HG02943 (cell line): ENCODE results near the gene GAB1.

Experiments used
- ATAC-seq: cut with Tn5 transposase; IDR thresholded peaks from one replicate; pipeline ENCODE4 v1.9.1; 2021; ENCODE audit warnings: mild to moderate bottlenecking, low read depth, moderate library complexity; ENCODE audit not compliant: unreplicated experiment

The GAB1 gene

GRCh38 chr4:143383005-143383574 is 46.4 kb downstream of the GAB1 start:
- no peak for ATAC-seq

- no peak for ATAC-seq
These were observed 47.8 kb downstream of the GAB1 start for GRCh38 chr4:143384381-143384994.

- no peak for ATAC-seq
These were observed 50.1 kb downstream of the GAB1 start for GRCh38 chr4:143386812-143387211.

- ATAC-seq = no peak
These were observed 53.0 kb downstream of the GAB1 start for GRCh38 chr4:143389579-143390195.

- no peak for ATAC-seq
These were observed 54.1 kb downstream of the GAB1 start for GRCh38 chr4:143390764-143391163.

GRCh38 chr4:143391261-143391660 is 54.6 kb downstream of the GAB1 start:
- no peak for ATAC-seq

- no peak for ATAC-seq
These were observed 55.2 kb downstream of the GAB1 start for GRCh38 chr4:143391895-143392294.

- no peak for ATAC-seq
These were observed 56.5 kb downstream of the GAB1 start for GRCh38 chr4:143393195-143393594.

- ATAC-seq = no peak
These were observed 58.2 kb downstream of the GAB1 start for GRCh38 chr4:143394739-143395453.

- ATAC-seq = no peak
These were observed 60.0 kb downstream of the GAB1 start for GRCh38 chr4:143396695-143397094.

- ATAC-seq = no peak
These were observed 60.7 kb downstream of the GAB1 start for GRCh38 chr4:143397335-143397734.

GRCh38 chr4:143397887-143398286 is 61.2 kb downstream of the GAB1 start:
- no peak for ATAC-seq

GRCh38 chr4:143399113-143399949 is 62.7 kb downstream of the GAB1 start:
- ATAC-seq = no peak

GRCh38 chr4:143400082-143400481 is 63.4 kb downstream of the GAB1 start:
- ATAC-seq = no peak

- ATAC-seq = no peak
These were observed 66.3 kb downstream of the GAB1 start for GRCh38 chr4:143402776-143403552.

GRCh38 chr4:143403553-143403820 is 66.8 kb downstream of the GAB1 start:
- no peak for ATAC-seq

GRCh38 chr4:143404555-143404954 is 67.9 kb downstream of the GAB1 start:
- ATAC-seq = peak; percentile 94

GRCh38 chr4:143405075-143405730 is 68.5 kb downstream of the GAB1 start:
- ATAC-seq = no peak

- no peak for ATAC-seq
These were observed 69.8 kb downstream of the GAB1 start for GRCh38 chr4:143406523-143406922.

GRCh38 chr4:143407474-143407873 is 70.8 kb downstream of the GAB1 start:
- no peak for ATAC-seq
